Non-pigmented ciliary epithelial cell (primary cell): ENCODE results near the gene PPP2R5D.
A peak's percentile ranks its signal among the peaks of the same experiment; 100 is the strongest.
"Not testable (repeated sequence)": the region's sequence is repeated elsewhere in the genome, so short reads cannot be mapped to it uniquely, and the experiment has no call there.

ENCODE experiments used
- DNase-seq: peaks from one replicate; pipeline ENCODE4 v3.0.0-alpha.2; 2010; ENCODE audit warnings: low read depth

The PPP2R5D gene

DNA sequence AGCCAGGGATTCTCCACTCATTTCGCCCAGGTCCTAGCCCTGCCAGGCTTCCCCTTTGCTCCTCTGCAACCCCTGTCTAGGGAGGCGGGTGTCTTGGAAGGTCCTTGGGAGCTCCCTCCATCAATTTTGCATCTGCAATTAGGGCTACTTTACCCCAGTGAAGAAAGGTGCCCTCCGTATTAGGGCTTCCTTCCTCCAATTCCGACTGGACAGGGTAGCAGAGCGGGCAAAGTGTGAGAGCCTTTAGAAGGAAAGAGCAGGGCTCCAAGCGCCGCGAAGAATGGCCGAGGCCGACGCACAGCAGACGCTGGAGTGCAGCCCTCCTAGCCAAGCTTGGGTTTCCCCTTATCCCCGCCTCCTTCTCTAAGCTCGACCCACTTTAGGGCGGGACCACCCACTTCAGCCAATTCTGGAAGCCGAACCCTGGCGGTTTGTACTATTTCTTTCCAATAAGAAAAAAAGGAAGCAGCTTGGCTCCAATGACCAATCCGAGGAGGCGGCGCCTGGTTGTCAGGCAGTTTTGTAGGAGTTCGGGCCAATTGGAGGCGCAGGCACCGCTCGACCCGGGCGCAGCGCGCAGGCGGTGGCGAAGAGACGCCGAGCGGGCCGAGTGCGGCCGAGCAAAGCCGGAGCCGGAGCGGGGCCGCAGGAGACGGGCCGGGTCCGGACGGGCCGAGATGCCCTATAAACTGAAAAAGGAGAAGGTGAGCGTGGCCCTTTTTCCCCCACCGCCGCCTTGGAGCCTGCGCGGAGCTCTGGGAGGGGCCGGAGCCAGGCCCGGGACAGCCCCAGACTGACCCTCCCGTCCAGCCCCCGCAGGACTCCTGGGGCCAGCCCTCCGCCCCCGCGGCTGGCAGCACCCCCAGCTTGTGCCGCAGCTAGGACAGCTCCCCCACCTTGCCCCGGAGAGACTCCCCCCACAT lies at the start of gene PPP2R5D:
PPP2R5D (plus strand) TSS at position 570 of the 923 bp plus-strand sequence; CDS start at position 678, 108 bp downstream.
- peak; percentile 96 for DNase-seq

DNA sequence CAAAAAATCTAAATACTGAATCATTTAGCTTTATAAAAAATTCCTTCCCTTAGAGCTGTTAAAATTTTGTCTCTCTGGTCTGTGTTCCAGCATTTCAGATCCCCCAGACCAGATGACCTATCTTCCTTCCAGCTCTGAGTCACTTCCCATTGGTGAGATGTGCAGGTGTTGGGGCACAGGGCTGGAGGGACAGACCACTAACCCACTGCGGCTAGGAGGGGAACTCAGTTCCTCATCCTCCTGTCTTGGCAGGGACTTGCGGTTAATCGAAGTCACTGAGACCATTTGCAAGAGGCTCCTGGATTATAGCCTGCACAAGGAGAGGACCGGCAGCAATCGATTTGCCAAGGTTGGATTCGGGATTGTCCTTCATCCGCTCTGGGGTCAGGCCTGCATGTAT lies 49.0 kb upstream of the PPP2R5D start:
- no peak for DNase-seq

DNA sequence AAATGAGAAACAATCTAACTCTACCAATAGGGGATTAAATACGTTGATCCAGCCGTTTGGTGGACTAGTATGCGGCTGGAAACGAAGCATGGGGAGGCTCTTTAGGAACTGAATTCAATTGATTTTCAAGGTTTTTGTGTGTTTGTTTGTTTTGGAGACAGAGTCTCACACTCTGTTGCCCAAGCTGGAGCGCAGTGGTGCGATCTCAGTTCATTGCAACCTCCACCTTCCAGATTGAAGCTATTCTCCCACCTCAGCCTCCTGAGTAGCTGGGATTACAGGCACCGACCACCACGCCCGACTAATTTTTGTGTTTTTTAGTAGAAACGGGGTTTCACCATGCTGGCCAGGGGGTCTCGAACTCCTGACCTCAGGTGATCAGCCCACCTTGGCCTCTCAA lies 48.0 kb upstream of the PPP2R5D start:
- no peak for DNase-seq

GRCh38 chr6:42937548-42938427 lies 46.6 kb upstream of the PPP2R5D start:
- no peak for DNase-seq

DNA sequence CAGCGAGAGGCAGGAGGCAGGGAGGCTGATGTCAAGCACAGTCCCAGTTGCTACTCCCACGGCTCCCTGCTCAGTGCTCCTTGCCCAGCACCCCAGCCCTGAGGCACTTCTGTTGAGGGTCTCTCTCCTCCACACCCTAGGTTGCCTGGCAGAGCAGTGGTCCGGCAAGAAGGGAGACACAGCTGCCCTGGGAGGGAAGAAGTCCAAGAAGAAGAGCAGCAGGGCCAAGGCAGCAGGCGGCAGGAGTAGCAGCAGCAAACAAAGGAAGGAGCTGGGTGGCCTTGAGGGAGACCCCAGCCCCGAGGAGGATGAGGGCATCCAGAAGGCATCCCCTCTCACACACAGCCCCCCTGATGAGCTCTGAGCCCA lies 46.0 kb upstream of the PPP2R5D start:
- DNase-seq = no peak

- no peak for DNase-seq
Measured at GRCh38 chr6:42938987-42939809, 45.2 kb upstream of the PPP2R5D start.

DNA sequence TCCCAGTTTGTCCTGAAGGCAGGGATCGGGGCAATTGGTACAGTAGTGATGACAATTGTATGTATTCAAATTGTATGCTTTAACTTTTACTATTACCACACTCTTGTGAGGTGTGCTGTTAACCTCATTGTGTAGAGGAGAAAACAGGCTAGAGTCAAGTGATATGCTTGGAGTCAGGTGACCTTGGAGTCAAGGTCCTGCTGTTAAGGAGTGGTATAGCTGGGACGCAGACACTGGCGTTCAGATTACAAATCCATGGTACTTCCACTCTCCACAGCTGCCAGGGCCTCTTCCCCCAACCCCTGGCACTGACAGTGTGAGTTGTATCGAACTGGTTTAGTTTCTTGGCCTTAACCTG lies 44.6 kb upstream of the PPP2R5D start:
- DNase-seq = no peak

GRCh38 chr6:42940493-42941045 lies 43.8 kb upstream of the PPP2R5D start:
- no peak for DNase-seq

DNA sequence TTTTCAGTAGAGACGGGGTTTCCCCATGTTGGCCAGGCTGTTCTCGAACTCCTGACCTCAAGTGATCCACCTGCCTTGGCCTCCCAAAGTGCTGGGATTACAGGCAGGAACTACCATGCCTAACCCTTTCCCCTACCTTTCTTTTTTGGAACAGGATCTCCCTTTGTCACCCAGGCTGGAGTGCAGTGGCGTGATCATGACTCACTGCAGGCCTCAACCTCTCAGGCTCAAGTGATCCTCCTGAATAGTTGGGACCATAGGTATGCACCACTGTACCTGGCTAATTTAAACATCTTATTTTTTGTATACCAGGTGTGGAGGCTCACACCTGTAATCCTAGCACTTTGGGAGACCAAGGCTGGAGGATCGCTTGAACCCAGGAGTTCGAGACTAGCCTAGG lies 43.0 kb upstream of the PPP2R5D start:
- not testable (repeated sequence) for DNase-seq

DNA sequence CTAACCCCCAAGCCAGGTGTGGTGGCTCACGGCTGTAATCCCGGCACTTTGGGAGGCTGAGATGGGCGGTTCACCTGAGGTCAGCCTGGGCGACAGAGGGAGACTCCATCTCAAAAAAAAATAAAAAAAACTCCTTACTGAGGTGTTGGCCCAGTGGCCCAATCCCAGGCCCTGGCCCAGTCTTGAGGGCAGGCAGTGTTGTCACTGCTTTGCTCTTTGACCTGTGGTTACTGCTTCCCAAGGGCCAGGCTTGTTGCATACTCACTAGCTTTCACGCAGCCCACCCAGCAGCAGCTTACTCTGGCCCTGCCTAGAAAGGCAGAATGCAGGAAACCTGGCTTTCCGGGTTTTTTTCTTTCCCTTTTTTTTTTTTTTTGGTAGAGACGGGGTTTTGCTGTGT lies 41.9 kb upstream of the PPP2R5D start:
- DNase-seq = no peak

- no peak for DNase-seq
Measured at GRCh38 chr6:42947950-42948349, 36.4 kb upstream of the PPP2R5D start.

DNA sequence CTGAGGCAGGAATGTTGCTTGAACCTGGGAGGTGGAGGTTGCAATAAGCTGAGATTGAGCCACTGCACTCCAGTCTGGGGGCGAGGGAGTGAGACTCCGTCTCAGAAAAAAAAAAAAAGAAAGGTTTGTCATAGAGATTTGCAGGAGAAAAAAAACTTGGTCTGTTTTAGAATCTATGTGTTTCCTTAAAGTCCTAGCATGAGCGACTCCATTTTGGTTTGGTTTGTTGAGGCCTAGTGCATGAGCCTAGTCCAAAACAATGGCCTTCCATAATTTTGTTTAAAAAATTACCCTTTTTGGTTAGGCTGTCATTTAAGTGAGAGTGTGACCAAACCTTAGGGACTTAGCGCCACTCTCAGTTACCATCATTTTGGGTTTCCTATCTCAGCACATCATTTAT lies 32.0 kb upstream of the PPP2R5D start:
- no peak for DNase-seq

- DNase-seq = not testable (repeated sequence)
Measured at GRCh38 chr6:42954405-42954804, 30.0 kb upstream of the PPP2R5D start.

- no peak for DNase-seq
Measured at GRCh38 chr6:42958125-42958524, 26.2 kb upstream of the PPP2R5D start.

- no peak for DNase-seq
Measured at GRCh38 chr6:42959917-42960242, 24.5 kb upstream of the PPP2R5D start.

DNA sequence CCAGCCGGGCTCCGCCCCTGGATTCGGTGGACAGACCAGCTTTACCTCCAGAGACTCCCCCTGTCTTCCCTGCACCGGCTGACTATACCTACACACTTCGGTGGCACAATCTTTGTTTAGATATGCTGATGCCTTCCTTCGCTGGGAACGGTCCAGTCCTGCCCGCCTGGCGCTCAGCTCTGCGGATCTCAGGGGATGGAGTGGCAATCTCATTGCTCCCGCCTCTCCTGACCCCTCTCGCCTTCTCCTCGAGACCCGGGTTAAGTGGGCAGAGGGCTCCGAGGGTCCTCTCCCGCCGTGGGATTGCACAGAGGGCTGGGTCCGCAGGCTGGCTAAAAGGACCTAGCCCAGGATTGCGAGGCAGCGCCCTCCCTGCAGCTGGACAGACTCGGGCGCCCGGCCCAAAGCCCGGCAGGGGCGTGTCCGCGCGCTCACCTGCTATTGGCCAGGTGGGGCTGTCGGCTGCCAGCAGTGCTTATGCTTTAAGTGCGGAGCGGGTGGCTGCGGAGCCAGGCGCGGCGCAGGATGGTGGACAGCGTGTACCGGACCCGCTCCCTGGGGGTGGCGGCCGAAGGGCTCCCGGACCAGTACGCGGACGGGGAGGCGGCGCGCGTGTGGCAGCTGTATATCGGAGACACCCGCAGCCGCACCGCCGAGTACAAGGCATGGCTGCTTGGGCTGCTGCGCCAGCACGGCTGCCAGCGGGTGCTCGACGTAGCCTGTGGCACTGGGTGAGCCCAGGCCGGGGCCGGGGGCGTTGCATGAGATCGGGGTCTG lies 23.9 kb upstream of the PPP2R5D start, which contains the start of gene GNMT:
GNMT (plus strand) TSS at position 512 of the 777 bp plus-strand sequence; CDS start at position 526, 14 bp downstream.
- no peak for DNase-seq

GRCh38 chr6:42961020-42961470 lies 23.3 kb upstream of the PPP2R5D start:
- DNase-seq = no peak

DNA sequence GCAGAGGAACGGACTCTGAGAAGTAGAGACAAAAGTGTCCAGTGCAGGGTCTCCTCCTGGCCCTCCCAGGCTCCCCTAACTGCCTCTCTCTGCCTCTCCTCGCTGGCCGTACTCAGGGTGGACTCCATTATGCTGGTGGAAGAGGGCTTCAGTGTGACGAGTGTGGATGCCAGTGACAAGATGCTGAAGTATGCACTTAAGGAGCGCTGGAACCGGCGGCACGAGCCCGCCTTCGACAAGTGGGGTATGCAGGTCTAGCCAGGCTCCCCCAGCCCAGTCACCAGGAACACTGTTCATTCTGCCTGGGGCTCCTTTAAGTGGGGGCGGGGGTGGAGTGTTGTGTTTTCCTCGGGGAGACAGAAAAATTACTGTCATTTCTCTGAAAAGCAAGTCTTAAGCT lies 22.3 kb upstream of the PPP2R5D start:
- DNase-seq = no peak

GRCh38 chr6:42962502-42963178 lies 21.7 kb upstream of the PPP2R5D start:
- DNase-seq = no peak

GRCh38 chr6:42963179-42963854 lies 21.1 kb upstream of the PPP2R5D start:
- DNase-seq = no peak
